K562 (cell line): ENCODE results near the gene RXRB.

Experiments
- CEBPB ChIP-seq: fragments of 450-650 bp; IDR thresholded peaks from 2 replicates; pipeline ENCODE4 v1.6.1; 2016; ENCODE audit warnings: missing genetic modification characterization, missing compliant biosample characterization
- CTCF ChIP-seq, 3 experiments: IDR thresholded peaks in 2 of 3; conservative IDR thresholded peaks in 1 of 3; 2 replicates each; pipeline ENCODE4 v1.5.1; 2011 to 2012; ENCODE audit warnings: low read length in 3 of 3, mild to moderate bottlenecking in 3 of 3, control low read depth in 2 of 3, improper control_type of control experiment in 1 of 3, inconsistent platforms in 1 of 3, low read depth in 1 of 3, mixed read lengths in 1 of 3, moderate library complexity in 1 of 3; ENCODE audit not compliant: insufficient read depth in 2 of 3
- DPF2 ChIP-seq: fragments of 450-650 bp; IDR thresholded peaks from 2 replicates; pipeline ENCODE4 v1.6.1; 2016
- EZH2 ChIP-seq: IDR thresholded peaks from 2 replicates; pipeline ENCODE4 v1.6.1; 2012; ENCODE audit warnings: low read depth, mild to moderate bottlenecking, inconsistent platforms, low read length, borderline replicate concordance
- KDM2B ChIP-seq: fragments of 250-450 bp; sonication (Bioruptor Pico); IDR thresholded peaks from 2 replicates; pipeline ENCODE4 v1.8.0; 2021; ENCODE audit warnings: mild to moderate bottlenecking, moderate library complexity
- MXI1 ChIP-seq: IDR thresholded peaks from 2 replicates; pipeline ENCODE4 v1.6.1; 2011; ENCODE audit warnings: low read depth, mild to moderate bottlenecking, improper control_type of control experiment, low read length
- RCOR1 ChIP-seq, 2 experiments: IDR thresholded peaks; 2 replicates each; pipeline ENCODE4 v1.6.1; 2012; ENCODE audit warnings: low read depth in 2 of 2, low read length in 2 of 2, borderline replicate concordance in 1 of 2, improper control_type of control experiment in 1 of 2
- SIN3A ChIP-seq, 2 experiments: fragments of 150-350 bp in 1 of 2; IDR thresholded peaks; 2 replicates each; pipeline ENCODE4 v1.6.1; 2011 to 2016; ENCODE audit warnings: borderline replicate concordance in 2 of 2, low read depth in 2 of 2, low read length in 2 of 2, mild to moderate bottlenecking in 2 of 2, moderate library complexity in 2 of 2; ENCODE audit not compliant: control insufficient read depth in 1 of 2
- SP1 ChIP-seq: sonication (generic); formaldehyde crosslinking; IDR thresholded peaks from 2 replicates; pipeline ENCODE4 v1.8.1; 2022; ENCODE audit warnings: mild to moderate bottlenecking, missing genetic modification reagents
- TCF7 ChIP-seq: sonication (generic); IDR thresholded peaks from 2 replicates; pipeline ENCODE4 v1.6.1; 2016; ENCODE audit warnings: antibody characterized with exemption, borderline replicate concordance
- ZNF124 ChIP-seq: sonication (generic); formaldehyde crosslinking; IDR thresholded peaks from 2 replicates; pipeline ENCODE4 v1.8.1; 2022; ENCODE audit warnings: missing genetic modification reagents
- ZNF592 ChIP-seq: fragments of 450-650 bp; IDR thresholded peaks from 2 replicates; pipeline ENCODE4 v1.6.1; 2017; ENCODE audit warnings: antibody characterized with exemption, mild to moderate bottlenecking

- TF ChIP-seq SP1 (CRISPR knock-in tag): no peak
- no peak for TF ChIP-seq KDM2B
- TF ChIP-seq CTCF (IDR thresholded peaks at IDR 0.05 in 2 of 3, conservative IDR thresholded peaks at IDR 0.05 in 1 of 3; ENCODE audit: insufficient read depth in 2 of 3, low read depth in 1 of 3, low read length in 3 of 3): no peak
- TF ChIP-seq TCF7: no peak
- no peak for TF ChIP-seq CEBPB (tag)
- TF ChIP-seq MXI1: no peak
- TF ChIP-seq EZH2: no peak
- TF ChIP-seq SIN3A (IDR thresholded peaks at IDR 0.05; ENCODE audit: borderline replicate concordance in 2 of 2, control insufficient read depth in 1 of 2, low read depth in 2 of 2, low read length in 2 of 2): no peak
- no peak for TF ChIP-seq RCOR1 (IDR thresholded peaks at IDR 0.05; ENCODE audit: borderline replicate concordance in 1 of 2, low read depth in 2 of 2, low read length in 2 of 2)
- no peak for TF ChIP-seq ZNF592
- no peak for TF ChIP-seq DPF2
- no peak for TF ChIP-seq ZNF124 (CRISPR knock-in tag)
These were observed 36.3 kb downstream of the RXRB start for GRCh38 chr6:33164176-33164575.
